HEK293 (cell line): ENCODE measurements around the gene SRP14.

Experiments
- CTCF ChIA-PET: fragments of 350-600 bp; formaldehyde crosslinking; extraction: SDS; loops from one replicate; lab custom pipeline; 2021; ENCODE audit warnings: antibody characterized with exemption; lab: Yijun Ruan, JAX
- POLR2A ChIA-PET: fragments of 300-600 bp; formaldehyde crosslinking; extraction: SDS; loops from one replicate; lab custom pipeline; 2020; ENCODE audit warnings: antibody characterized with exemption, inconsistent platforms; lab: Yijun Ruan, JAX
- H3K27ac ChIP-seq: fragments of 200-500 bp; sonication (Bioruptor generic); 2 replicates; pipeline ENCODE4 v1.5.1; 2014; ENCODE audit warnings: low read depth, low read length, control low read depth, inconsistent platforms; ENCODE audit errors: extremely low read depth
- H3K36me3 ChIP-seq, 2 experiments: fragments of 200-500 bp in 1 of 2; sonication (Bioruptor generic) in 1 of 2; 1 replicate in 1 of 2; 2 replicates in 1 of 2; pipeline ENCODE4 v1.5.1; 2014 to 2017; ENCODE audit warnings: inconsistent platforms in 2 of 2, low read length in 2 of 2; ENCODE audit not compliant: control insufficient read depth in 2 of 2, insufficient read depth in 1 of 2
- H3K4me1 ChIP-seq: fragments of 200-500 bp; sonication (Bioruptor generic); 2 replicates; pipeline ENCODE4 v1.5.1; 2014; ENCODE audit warnings: mild to moderate bottlenecking, low read length, inconsistent platforms; ENCODE audit not compliant: control insufficient read depth, insufficient read depth
- H3K4me3 ChIP-seq: 2 replicates; pipeline ENCODE4 v1.5.1; 2011; ENCODE audit warnings: low read depth, mild to moderate bottlenecking, control low read depth, low read length, moderate library complexity
- H3K9me3 ChIP-seq: fragments of 200-500 bp; sonication (Bioruptor generic); 2 replicates; pipeline ENCODE4 v1.5.1; 2014; ENCODE audit warnings: low read depth, low read length, inconsistent platforms; ENCODE audit not compliant: control insufficient read depth, insufficient read depth
- ELK4 ChIP-seq: IDR thresholded peaks from 2 replicates; pipeline ENCODE4 v1.6.1; 2011; ENCODE audit warnings: mild to moderate bottlenecking, low read depth, low read length, borderline replicate concordance
- GLIS1 ChIP-seq: fragments of 450-650 bp; formaldehyde crosslinking; IDR thresholded peaks from 2 replicates; pipeline ENCODE4 v1.5.1; 2016; ENCODE audit warnings: missing biosample characterization, missing genetic modification characterization
- KLF16 ChIP-seq: fragments of 450-650 bp; formaldehyde crosslinking; IDR thresholded peaks from 2 replicates; pipeline ENCODE4 v1.5.1; 2017; ENCODE audit warnings: missing biosample characterization, missing genetic modification characterization
- KLF9 ChIP-seq: fragments of 450-650 bp; formaldehyde crosslinking; IDR thresholded peaks from 2 replicates; pipeline ENCODE4 v1.5.1; 2016; ENCODE audit warnings: missing biosample characterization, missing genetic modification characterization, low read depth
- PRDM10 ChIP-seq: fragments of 450-650 bp; formaldehyde crosslinking; IDR thresholded peaks from 2 replicates; pipeline ENCODE4 v1.5.1; 2016; ENCODE audit warnings: missing biosample characterization, missing genetic modification characterization
- SALL2 ChIP-seq: fragments of 450-650 bp; formaldehyde crosslinking; IDR thresholded peaks from 2 replicates; pipeline ENCODE4 v1.5.0; 2017; ENCODE audit warnings: missing biosample characterization, mild to moderate bottlenecking, missing genetic modification characterization, borderline replicate concordance
- TSHZ1 ChIP-seq: fragments of 450-650 bp; formaldehyde crosslinking; IDR thresholded peaks from 2 replicates; pipeline ENCODE4 v1.5.1; 2016; ENCODE audit warnings: missing biosample characterization, missing genetic modification characterization, borderline replicate concordance
- ZBTB10 ChIP-seq: fragments of 450-650 bp; formaldehyde crosslinking; IDR thresholded peaks from 2 replicates; pipeline ENCODE4 v1.5.1; 2016; ENCODE audit warnings: missing biosample characterization, missing genetic modification characterization
- ZBTB17 ChIP-seq: fragments of 450-650 bp; formaldehyde crosslinking; IDR thresholded peaks from 2 replicates; pipeline ENCODE4 v1.5.1; 2016; ENCODE audit warnings: missing biosample characterization, missing genetic modification characterization
- ZBTB49 ChIP-seq: fragments of 450-650 bp; formaldehyde crosslinking; IDR thresholded peaks from 2 replicates; pipeline ENCODE4 v1.5.1; 2016; ENCODE audit warnings: missing biosample characterization, missing genetic modification characterization, low read depth
- ZFP37 ChIP-seq: fragments of 450-650 bp; formaldehyde crosslinking; IDR thresholded peaks from 2 replicates; pipeline ENCODE4 v1.5.1; 2016; ENCODE audit warnings: missing biosample characterization, missing genetic modification characterization
- ZNF133 ChIP-seq: fragments of 450-650 bp; formaldehyde crosslinking; IDR thresholded peaks from 2 replicates; pipeline ENCODE4 v1.5.1; 2016; ENCODE audit warnings: missing biosample characterization, missing genetic modification characterization
- ZNF140 ChIP-seq: fragments of 450-650 bp; formaldehyde crosslinking; IDR thresholded peaks from 2 replicates; pipeline ENCODE4 v1.5.1; 2016; ENCODE audit warnings: missing biosample characterization, missing genetic modification characterization
- ZNF248 ChIP-seq: fragments of 450-650 bp; formaldehyde crosslinking; IDR thresholded peaks from 2 replicates; pipeline ENCODE4 v1.5.1; 2017; ENCODE audit warnings: missing biosample characterization, missing genetic modification characterization
- ZNF366 ChIP-seq: fragments of 450-650 bp; formaldehyde crosslinking; conservative IDR thresholded peaks from 2 replicates; pipeline ENCODE4 v1.5.1; 2016; ENCODE audit warnings: missing biosample characterization, missing genetic modification characterization
- ZNF558 ChIP-seq: fragments of 450-650 bp; formaldehyde crosslinking; IDR thresholded peaks from 2 replicates; pipeline ENCODE4 v1.5.1; 2016; ENCODE audit warnings: missing biosample characterization, missing genetic modification characterization
- ZNF596 ChIP-seq: fragments of 450-650 bp; IDR thresholded peaks from 2 replicates; pipeline ENCODE4 v1.5.0; 2018; ENCODE audit warnings: missing biosample characterization, mild to moderate bottlenecking, missing genetic modification characterization, moderate library complexity
- ZNF654 ChIP-seq: fragments of 450-650 bp; formaldehyde crosslinking; IDR thresholded peaks from 2 replicates; pipeline ENCODE4 v1.5.1; 2016; ENCODE audit warnings: low read depth, missing biosample characterization, missing genetic modification characterization
- ZNF692 ChIP-seq: fragments of 450-650 bp; formaldehyde crosslinking; IDR thresholded peaks from 2 replicates; pipeline ENCODE4 v1.5.1; 2016; ENCODE audit warnings: missing biosample characterization, missing genetic modification characterization
- ZNF701 ChIP-seq: fragments of 450-650 bp; formaldehyde crosslinking; IDR thresholded peaks from 2 replicates; pipeline ENCODE4 v1.5.1; 2016; ENCODE audit warnings: missing biosample characterization, missing genetic modification characterization
- ZSCAN23 ChIP-seq: fragments of 450-650 bp; formaldehyde crosslinking; IDR thresholded peaks from 2 replicates; pipeline ENCODE4 v1.5.1; 2016; ENCODE audit warnings: missing biosample characterization, missing genetic modification characterization

SRP14 gene

GRCh38 chr15:40044717-40045571, 6.0 kb upstream of the SRP14 start:
- ChIA-PET CTCF (interaction anchor here (0.5 to 3.5 kb wide), 31 partner anchors 9 to 301 kb away, joined by 3 to 57 read pairs (median 4); partner anchors contain the start of genes BMF and BUB1B), POLR2A (interaction anchor here (1.4 to 3.5 kb wide), 3 partner anchors 44 to 61 kb away, joined by 6 to 26 read pairs (median 9); no protein-coding TSS in a partner anchor)
- no peaks in the 10 kb centered on the region for H3K9me3 ChIP-seq
- H3K4me1 ChIP-seq, result peaks cover 14% of the 10 kb centered on the region
- H3K27ac ChIP-seq, result peak overlapping the region; percentile 28; the same call in 1 of the 2 replicates
- no peak overlapping the region for H3K4me3 ChIP-seq
- H3K36me3 ChIP-seq, result peaks cover 0 to 6% of the 10 kb centered on the region in 2 experiments; a peak in 1 of 3 replicates
- no peak for TF ChIP-seq ZFP37 (tag by site-specific recombination)
- peak; percentile 80 for TF ChIP-seq KLF9 (tag by site-specific recombination)
- no peak for TF ChIP-seq ZBTB10 (tag by site-specific recombination)
- no peak for TF ChIP-seq ZNF140 (tag by site-specific recombination)
- no peak for TF ChIP-seq SALL2 (tag by site-specific recombination)
- TF ChIP-seq ELK4, result no peak
- peak; percentile 66 for TF ChIP-seq ZBTB17 (tag by site-specific recombination)
- TF ChIP-seq ZNF654 (tag by site-specific recombination), result peak; percentile 97
- no peak; the same call in 1 of the 2 replicates for TF ChIP-seq KLF16 (tag by site-specific recombination)
- no peak for TF ChIP-seq ZNF366 (tag by site-specific recombination)
- no peak for TF ChIP-seq ZNF558 (tag by site-specific recombination)
- no peak for TF ChIP-seq ZSCAN23 (tag by site-specific recombination)
- no peak; the same call in 1 of the 2 replicates for TF ChIP-seq GLIS1
- no peak for TF ChIP-seq ZNF596 (tag by site-specific recombination)
- TF ChIP-seq ZNF133 (tag by site-specific recombination), result no peak
- no peak for TF ChIP-seq ZNF248 (tag by site-specific recombination)
- no peak for TF ChIP-seq ZNF701 (tag by site-specific recombination)
- no peak for TF ChIP-seq PRDM10
- TF ChIP-seq ZBTB49 (tag by site-specific recombination), result no peak
- no peak for TF ChIP-seq TSHZ1 (tag by site-specific recombination)
- TF ChIP-seq ZNF692 (tag by site-specific recombination), result no peak
